Measurements from ENCODE around the gene RPS23.

The RPS23 gene

DNA sequence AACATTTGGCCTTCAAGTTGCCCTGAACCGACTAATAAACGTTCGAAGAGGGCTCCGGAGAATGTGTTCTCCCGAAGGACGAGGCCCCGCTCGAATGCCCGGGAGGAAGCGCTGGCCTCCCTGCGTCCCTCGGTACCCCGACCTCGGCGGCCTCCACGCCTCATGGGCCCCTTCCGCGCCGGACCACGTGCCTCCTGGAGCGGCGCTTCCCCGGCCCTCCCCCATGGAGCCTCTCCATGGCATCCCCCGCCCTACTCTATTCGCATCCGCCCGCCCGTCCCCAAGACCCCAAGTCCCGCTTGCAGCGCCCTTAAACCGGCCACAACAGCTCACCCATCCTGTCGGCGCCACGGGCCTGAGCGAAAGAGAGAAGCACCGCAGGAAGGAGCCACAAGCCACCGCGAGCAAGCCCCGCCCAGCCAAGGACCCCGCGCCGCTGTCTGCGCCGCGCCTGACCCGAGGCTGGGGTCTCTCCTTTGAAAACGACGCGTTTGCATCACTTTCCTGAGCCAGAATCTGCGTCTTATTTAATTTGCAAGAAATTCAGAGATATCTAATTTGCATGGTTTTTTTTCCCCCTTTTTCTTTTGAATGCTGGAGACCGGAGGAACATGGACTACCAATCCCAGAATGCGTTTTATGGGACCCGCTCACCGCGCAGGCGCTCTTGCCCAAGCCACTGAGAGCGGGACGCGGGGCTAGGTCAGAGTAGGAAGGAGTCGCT, at the start of gene RPS23:
TSS of gene RPS23 (minus strand) at position 368 of the 724 bp plus-strand sequence. CDS start at position 337, 31 bp downstream.
- DNase-seq = peak; percentile 95

DNA sequence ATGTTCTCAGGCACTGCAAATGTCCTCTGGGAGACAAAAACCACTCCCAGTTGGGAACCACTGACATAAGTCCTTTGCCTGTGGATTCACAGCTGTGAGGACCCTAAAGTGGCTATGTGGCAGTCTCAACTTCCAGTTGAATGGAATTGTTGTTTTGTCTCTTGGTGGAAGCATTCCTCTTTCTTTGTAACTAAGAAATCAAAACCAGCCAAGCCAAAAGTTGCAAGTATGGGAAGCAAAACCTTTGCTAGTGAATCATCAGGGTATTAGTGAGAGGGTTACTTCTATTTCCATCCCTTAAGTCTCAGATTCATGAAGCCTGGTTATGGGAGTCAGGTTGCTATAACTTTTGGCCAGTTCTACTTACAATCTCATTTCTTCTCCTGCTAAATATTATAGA, 49.8 kb upstream of the RPS23 start:
- no peak for DNase-seq

DNA sequence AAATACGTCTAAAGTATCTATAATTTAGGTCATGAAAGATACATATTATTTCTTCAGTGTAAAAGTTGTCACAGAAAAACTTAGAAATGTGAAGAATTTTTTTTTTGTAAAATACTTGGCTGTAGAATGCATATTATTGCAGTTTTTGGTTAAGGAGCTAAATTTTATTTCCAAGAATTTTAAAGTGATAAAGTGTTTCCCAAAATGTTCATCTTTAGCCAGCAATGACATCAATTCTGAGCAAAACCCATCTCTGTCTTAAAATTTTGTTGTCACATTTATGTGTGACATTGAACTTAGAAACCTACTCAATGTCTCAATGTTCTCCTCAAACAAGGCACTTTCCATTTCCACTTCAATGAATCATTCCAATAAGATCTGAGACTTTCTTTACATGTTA, 47.8 kb upstream of the RPS23 start:
- no peak for DNase-seq

DNA sequence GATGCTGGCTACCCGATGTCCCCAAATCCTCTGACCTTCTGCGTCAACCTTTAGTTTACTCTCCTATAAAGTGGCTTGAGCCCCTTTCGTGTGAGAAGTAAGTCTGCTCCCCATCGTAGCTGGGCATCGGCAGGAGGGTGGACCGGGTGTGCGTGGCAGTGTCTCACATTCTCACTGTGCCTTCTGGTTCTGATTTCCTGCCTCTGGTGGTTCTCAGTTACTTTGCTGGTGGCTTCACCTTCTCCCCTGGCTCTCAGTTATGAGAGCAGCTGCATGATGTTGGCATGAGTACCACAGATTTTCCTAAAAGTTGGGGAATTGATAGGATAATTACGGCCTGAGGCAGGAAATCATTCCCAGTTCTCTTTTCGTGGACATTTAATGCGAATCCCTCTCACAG, 47.0 kb upstream of the RPS23 start:
- DNase-seq = no peak

DNA sequence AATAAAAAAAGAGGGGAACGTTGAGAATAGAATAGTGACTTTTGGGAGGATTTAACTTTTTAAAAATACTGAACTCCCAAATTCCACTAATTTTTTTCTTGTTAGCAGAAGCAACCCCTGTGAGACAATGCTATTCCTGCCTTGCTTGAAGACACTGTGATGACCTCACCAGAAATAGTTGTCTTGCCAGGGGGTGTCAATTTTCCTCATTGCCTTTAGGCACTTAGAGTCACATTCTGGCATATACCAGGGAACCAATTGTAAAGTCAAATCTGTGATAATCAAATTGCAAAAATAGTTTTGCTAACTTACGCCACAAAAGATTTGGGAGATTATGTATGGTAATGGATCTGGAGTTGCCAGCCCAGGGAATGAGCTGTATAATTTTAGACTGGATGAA, 42.8 kb upstream of the RPS23 start:
- no peak for DNase-seq

DNA sequence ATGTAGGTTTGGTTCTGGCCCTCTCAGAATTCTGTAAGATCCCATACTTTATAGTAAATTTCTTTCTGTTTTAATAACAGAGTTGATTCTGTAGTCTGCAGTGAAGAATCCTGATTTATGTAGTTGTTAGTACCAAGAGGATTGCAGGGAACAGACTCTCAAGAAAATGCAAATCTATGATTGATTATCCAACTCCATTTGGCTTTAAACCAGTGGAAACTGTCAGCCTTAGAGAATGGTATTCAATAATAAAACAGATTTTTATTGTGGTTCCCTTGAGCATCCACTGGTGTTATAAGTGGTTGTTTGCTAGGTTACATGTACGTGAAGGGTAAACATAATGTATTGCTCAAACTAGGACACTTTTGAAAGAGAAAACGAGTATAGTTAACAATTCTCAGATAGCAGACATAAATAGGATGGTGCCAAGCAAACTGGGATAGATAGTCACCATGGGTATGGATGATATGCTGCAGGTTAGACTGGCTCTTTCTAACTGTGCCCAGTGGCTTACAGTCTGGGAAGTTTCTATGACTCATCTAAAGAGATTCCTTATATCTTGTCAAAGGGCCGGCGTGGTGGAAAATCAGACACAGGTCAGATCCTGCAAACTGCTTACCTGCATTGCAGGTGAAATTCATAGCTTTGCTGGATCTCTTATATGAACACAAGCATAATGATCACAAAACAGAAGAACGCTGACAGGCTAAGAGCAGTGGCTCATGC, 41.7 kb upstream of the RPS23 start:
- no peak for DNase-seq

DNA sequence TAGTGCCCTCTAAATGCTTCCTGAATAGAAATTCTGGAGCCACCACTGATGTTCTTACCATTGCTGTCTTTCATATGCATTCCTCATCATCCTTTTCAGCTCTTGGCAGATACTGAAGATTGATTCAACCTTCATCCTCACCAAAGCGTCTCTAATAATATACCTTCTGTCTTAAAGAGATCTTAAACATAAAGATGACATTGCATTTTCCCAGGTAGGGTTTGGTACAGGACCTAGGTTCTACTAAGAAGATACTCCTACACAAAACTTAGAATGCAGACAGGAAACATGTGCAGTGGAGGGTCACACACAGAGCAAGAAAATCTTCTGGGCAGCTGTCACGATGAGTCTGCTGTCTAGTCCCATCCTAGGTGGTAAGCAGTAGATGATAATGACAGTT, 41.0 kb upstream of the RPS23 start:
- no peak for DNase-seq

DNA sequence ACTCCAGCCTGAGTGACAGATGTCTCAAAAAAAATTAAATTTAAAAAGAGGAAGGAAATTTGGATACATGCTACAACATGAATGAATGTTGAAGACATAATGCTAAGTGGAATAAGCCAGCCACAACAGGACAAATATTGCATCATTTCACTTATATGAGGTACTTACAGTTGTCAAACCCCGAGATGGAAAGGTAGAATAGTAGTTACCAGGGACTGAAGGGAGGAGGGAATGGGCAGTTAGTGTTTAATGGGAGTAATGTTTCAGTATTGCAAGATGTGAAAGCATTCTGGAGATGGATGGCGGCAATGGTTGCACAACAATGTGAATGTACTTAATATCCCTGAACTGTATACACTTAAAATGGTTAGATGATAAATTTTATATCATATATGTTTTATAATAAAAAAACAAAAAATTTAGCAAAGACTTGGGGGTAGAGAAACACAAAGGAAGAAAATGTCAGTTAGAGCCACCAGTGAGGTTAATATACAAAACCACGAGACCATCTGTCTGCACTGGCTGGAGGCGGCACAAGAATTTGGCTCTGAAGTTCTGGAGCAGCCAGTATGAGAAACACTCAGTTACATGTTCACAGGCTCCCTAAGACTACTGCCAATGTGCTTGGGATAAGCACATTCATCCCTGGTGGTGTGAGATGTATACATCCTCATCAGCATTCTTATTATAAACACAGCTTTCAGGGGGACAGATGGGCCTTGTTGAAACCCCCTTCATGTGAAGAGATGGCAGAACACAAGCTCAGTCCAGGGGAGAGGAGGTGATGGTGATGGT, 37.0 kb upstream of the RPS23 start:
- DNase-seq = no peak

DNA sequence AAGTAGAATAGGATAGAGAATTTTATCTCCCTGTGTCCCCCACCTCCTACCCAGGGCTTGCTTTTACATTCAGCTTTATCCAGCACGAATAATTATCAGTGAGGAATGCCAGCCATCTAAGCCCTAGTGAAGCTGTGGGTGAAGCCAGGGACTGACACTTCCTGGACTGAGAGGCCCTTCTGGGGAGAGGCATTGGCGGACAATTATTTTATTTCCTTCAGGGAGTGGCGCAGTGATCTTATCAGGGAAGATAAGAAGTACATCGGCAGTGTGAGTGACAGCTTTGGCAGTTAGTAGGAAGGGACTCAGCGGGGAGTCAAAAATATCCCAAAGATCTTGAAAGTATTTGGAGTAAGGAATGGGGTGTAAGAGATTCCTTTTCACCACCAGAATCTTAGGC, 34.9 kb upstream of the RPS23 start:
- no peak for DNase-seq

DNA sequence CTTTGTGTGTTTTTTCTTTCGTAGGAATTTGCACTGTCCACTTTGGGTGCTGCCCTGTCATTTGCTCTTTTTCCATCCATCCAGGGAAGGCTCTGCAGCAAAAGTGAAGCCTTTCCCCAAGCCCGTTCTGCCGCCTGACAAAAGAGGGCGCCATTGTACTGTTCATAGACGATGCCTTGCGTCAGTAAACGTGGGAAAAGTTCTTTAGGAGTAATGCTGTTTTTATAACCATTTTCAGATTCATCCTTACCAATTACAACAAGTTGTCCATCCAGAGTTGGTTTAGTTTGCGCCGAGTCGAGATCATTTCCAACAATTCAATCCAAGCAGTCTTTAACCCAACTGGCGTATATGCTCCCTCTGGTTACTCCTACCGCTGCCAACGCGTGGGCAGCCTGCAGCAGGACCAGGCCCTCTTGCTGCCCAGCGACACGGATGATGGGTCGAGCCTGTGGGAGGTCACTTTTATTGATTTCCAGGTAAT, 34.3 kb upstream of the RPS23 start:
- peak; percentile 69 for DNase-seq

DNA sequence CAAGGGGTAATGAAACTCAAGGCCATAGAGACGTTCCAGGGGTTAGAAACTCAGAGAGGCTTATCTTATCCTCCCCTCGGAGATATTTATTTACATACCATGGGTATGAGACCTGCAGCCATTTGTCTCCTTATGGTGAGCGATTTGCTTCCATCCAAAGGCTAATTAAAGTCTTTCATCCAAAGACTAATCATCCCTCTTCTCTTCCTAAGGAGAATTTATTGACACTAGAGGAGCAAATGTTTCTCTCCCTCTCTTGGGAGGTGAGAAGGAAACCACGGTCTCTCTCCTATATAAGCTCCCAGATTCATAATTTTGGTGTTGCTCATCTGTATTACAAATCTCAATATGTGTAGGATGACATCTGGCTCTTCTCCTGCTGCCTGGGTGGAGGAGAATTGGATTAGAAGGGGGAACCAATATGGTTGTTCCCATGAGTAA, 31.0 kb upstream of the RPS23 start:
- no peak for DNase-seq

DNA sequence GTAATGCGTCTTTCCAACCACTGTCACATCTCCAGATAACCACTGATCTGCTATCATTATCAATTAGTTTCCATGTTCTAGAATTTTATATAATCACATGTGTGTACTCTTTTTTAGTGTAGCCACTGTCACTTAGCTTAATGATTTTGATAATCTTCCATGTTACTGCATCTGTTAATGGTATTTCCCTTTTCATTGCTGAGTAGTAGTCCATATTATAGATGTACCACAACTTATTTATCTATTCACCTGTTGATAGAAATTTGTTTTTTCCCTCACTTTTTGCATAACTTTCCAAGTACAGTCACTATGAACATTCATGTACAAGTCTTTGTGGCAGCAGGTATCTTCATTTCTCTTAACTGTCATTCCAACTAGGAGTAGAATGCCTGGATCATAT, 30.3 kb upstream of the RPS23 start:
- no peak for DNase-seq

DNA sequence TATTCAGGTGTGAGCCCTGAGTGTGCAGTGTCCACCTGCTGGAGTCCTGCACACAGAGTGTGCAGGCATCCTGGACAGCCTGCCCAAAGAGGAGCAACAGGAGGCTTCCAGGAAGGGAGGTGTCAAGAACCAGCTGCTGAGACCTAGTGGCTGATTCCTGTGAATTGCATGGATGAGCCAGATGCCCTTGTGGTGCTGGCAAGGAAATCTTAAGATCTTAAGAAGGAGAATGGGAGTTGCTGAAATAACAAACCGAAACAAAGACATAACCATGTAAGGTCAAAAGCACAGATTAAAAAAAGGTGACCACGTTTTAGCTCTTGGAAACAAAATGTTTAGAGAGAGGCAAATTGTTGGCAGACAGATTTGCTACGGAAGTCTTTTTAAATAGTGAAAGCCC, 29.3 kb upstream of the RPS23 start:
- DNase-seq = no peak

DNA sequence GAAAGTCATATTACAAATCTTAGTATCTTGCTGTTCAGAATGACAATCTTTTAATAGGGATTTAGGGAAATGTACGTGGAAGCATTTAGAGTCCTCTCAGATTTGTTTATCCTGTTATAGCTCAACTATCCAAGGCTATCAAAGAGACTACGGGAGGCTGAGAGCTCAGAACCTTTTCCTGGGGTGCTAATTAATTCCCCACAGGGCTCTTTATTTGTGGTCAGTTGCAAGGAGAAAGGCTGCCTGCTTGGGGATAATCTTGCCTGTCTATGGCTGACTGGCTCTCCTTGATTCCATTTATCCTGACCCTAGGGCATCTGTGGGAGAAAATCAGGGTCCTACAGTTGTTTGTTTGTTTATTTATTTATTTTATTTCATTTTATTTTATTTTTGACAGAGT, 28.0 kb upstream of the RPS23 start:
- DNase-seq = no peak

DNA sequence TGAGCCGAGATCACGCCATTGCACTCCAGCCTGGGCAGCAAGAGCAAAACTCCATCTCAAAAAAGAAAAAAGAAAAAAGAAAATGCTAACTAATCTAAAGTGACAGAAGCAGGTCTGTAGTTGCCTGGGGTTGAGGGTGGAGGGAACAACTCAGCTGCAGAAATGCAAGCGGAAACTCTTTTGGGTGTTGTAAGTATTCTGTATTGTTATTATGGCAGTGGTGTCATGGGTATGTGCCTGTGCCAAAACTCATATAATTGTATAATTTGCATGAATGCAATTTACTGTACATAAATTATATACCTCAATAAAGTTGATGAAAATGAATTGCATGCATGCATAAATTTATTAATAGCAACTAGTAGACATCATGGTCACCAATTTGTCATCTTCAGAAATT, 23.0 kb upstream of the RPS23 start:
- no peak for DNase-seq

DNA sequence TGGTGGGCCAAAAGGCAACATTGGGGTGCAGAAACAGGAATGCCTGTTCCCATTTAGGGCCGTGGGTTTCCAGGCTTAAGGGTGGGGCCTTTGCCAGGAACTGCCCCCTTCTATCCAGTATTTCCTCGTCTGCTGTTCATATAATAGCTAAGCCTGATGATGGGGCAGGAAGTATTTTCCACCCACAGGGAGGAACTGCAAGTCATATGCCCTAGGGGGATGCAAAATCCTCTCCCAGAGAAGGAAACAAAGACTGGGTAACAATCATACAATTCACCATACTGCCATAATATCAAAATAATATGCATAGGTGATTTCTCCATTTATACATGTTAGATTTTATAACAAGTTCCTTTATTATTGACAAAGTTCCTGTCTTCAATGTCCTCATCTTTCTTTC, 20.5 kb upstream of the RPS23 start:
- DNase-seq = no peak

DNA sequence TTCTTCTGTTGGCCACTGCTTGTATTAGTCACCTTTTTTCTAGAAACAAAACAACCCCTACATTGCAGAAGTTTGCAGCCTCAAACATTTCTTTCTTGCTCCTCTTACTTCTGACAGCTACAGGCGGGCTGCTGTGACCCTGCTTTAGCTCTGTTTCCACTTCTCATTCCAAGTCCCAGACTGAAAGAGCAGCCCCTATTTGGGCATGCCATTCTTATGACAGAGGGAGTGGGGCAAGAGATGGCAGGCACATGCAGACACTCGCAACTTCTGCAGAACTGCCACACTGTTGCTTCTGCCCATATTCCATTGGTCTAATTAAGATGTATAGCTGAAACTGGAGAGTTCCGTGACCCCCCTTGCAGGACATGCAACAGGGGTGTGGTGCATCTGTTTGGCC, 19.6 kb upstream of the RPS23 start:
- no peak for DNase-seq

DNA sequence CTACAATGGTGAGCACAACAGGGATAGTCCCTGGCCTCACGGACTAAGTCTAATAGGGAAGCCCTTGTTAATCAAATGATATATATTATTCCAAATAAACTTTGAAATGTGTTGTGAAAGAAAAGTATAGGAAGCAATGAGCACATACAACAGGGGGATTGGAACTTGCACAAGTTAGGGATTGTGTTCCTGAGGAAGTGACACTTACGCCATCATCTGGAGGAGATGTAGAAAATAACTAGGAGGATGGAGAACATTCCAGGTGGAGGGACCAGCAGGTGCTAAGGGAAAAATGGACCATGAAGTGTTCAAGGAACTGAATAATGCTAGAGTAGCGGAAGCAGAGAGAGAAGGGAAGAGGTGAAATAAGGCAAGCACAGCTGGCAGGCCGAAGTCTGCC, 18.8 kb upstream of the RPS23 start:
- no peak for DNase-seq

DNA sequence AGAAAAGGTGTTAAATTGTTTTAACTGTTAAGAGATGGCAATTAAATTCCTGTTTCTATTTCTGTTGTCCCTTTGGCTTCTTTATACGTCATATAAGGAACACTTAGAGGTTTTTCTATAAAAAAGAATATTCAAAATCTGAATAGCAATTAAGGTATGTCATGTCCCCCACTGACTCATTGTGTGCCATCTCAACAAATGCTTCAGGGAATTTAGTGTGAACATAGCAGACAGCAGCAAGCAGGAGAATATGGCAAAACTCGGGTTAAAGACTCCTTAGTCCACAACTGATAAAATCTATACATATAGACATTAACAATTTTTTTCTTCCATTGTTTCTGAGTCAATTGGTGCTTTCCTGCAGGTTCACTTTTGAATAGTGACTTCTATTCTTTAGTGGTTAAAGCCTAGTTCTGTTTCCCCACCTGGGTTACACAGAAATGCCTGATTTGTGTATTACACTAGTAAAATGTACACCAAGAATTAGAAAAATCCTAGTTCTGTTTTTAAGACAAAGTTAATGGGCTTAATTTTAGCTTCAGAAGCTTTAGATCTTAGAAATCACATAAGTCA, 17.9 kb upstream of the RPS23 start:
- DNase-seq = no peak

DNA sequence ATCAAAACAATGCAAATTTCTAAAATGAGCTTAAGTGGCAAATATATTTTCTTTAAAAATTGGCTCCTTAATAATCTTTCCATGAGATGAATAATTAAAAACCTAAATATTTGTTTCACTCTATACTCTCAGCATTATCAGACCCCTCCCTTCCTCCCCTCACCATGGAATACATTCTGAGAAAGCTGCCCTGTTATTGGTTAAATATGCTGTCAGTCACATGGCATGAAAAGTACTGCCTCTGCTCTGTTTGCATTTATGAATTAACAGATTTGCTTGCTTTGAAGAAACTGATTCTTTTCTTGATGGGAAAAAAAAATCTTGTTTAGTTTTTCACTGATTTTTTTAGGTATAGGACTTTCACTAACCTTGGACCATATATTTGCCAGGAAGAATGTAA, 17.0 kb upstream of the RPS23 start:
- DNase-seq = no peak

DNA sequence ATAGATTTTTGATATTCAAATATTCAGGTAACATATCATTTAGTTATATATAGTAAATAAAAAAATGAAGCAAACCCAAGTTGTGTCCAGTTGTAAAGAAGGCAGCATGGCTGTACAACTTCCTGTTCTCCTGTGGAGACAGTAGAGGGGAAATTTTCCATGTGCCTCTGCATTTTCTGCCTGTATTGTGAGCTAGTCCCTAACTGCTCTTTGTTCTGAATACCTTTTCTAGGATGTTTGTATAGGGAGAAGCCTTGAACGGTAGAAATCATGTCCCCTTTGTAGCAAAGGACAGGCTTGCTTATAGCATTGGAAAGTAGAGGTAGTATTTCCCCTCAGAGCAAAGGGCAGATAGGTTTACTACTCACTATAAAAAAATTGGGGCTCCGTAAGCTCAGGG, 13.3 kb upstream of the RPS23 start:
- no peak for DNase-seq

DNA sequence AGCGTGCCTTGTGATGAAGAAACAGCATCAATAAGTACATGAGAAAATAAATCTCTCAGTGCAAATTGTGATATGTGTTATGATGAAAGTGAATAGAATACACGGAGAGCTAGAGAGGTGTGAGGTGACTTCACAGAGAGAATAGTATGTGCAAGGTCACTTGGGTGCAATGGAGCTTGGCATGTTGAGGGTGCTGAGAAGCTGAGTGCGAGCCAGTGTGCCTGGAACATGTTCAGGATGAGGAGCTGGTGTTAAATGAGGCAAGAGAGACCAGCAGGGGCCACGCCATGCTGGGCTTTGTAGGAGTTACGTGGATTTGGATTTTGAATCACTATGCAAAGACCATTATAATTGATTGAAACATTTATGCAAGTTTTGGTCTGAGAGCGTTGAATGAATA, 12.8 kb upstream of the RPS23 start:
- DNase-seq = no peak

DNA sequence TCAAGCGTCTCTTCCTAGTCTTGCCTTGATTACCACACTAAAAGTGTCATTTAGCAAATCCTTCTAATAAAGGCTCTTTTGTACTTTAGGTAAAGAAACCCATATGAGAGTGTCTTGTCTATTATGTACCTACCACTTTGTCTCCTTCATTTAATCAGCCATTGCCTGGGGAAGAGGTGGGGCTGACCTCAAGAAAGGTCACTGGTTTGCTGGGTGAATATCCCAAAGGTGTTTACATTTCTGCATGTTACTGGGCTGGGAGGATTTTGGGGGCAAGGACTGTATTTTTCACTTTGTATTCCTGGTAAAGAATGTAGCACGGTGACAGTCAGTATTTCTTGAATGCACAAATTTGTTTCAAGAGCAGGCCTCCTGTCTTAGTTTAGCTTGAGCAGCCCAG, 11.9 kb upstream of the RPS23 start:
- DNase-seq = no peak

Measured in activated effector memory CD4-positive, alpha-beta T cell treated with anti-CD3 and anti-CD28 coated beads, Interleukin-2, amount 50 U/mL, for 16 hours (primary cell).